Measurements from ENCODE around the gene ARHGAP32. TPM values are rescaled to one million over a fixed set of nuclear protein-coding genes. Genes with fewer than 3 reads are reported as not detected.

The ARHGAP32 gene
- total and polyA plus RNA-seq, 7 experiments from 2014 or later: 2.3 to 10.5 (median 4.9) TPM

GRCh38 chr11:129055196-129055595 lies 136.9 kb downstream of the ARHGAP32 start:
- no peak overlapping the region for H3K4me3 ChIP-seq (ENCODE audit: low read length)

GRCh38 chr11:129048911-129049310 lies 143.2 kb downstream of the ARHGAP32 start:
- Mint-ChIP-seq H3K4me3 (no peak overlapping the region), H3K36me3 (peaks cover 0 to 6% (median 4%) of the 10 kb centered on the region in 5 donors), H3K9me3 (peaks cover 0 to 6% (median 0%) of the 10 kb centered on the region in 11 donors), H3K27ac (no peak overlapping the region), H3K27me3 (peaks cover 0 to 5% (median 0%) of the 10 kb centered on the region in 5 donors), H3K4me1 (no peaks in the 10 kb centered on the region)
- intact Hi-C loops (cut with micrococcal nuclease): no loop called here
- POLR2A ChIA-PET: no interaction called here
- Histone ChIP-seq H3K36me3 (ENCODE audit: control insufficient read depth in 2 of 3, insufficient read depth in 3 of 3, low read length in 3 of 3) (no peaks in the 10 kb centered on the region), H3K27me3 (ENCODE audit: control insufficient read depth in 2 of 2, insufficient read depth in 2 of 2, low read length in 2 of 2) (no peaks in the 10 kb centered on the region), H3K4me1 (ENCODE audit: control insufficient read depth in 2 of 2, insufficient read depth in 2 of 2, low read length in 2 of 2) (no peaks in the 10 kb centered on the region), H3K4me3 (ENCODE audit: low read length) (no peak overlapping the region), H3K27ac (ENCODE audit: low read depth, low read length) (no peak overlapping the region), H3K9me3 (ENCODE audit: control insufficient read depth in 2 of 3, low read length in 3 of 3) (no peaks in the 10 kb centered on the region)
- no peak for DNase-seq
- no peak for ATAC-seq
- CTCF ChIA-PET: no interaction called here

More at GRCh38 chr11:129055196-129055595, 136.9 kb downstream of the ARHGAP32 start:
- H3K36me3 Mint-ChIP-seq: peaks cover 0 to 7% (median 4%) of the 10 kb centered on the region in 5 donors
- ChIA-PET POLR2A (no interaction called here), CTCF (no interaction called here)
- H3K9me3 Mint-ChIP-seq: peaks cover 0 to 6% (median 0%) of the 10 kb centered on the region in 11 donors
- DNase-seq: no peak
- intact Hi-C loops (cut with micrococcal nuclease): no loop called here
- H3K27me3 Mint-ChIP-seq: no peaks in the 10 kb centered on the region
- H3K4me3 Mint-ChIP-seq: no peak overlapping the region
- no peak for ATAC-seq
- no peak overlapping the region for H3K27ac ChIP-seq (ENCODE audit: low read depth, low read length)
- H3K36me3 ChIP-seq (ENCODE audit: control insufficient read depth in 2 of 3, insufficient read depth in 3 of 3, low read length in 3 of 3): no peaks in the 10 kb centered on the region
- H3K4me1 ChIP-seq (ENCODE audit: control insufficient read depth in 2 of 2, insufficient read depth in 2 of 2, low read length in 2 of 2): no peaks in the 10 kb centered on the region
- H3K9me3 ChIP-seq (ENCODE audit: control insufficient read depth in 2 of 3, low read length in 3 of 3): no peaks in the 10 kb centered on the region
- H3K4me1 Mint-ChIP-seq: peaks cover 0 to 5% (median 0%) of the 10 kb centered on the region in 7 donors
- no peak overlapping the region for H3K27ac Mint-ChIP-seq
- H3K27me3 ChIP-seq (ENCODE audit: control insufficient read depth in 2 of 2, insufficient read depth in 2 of 2, low read length in 2 of 2): no peaks in the 10 kb centered on the region

GRCh38 chr11:129045150-129045549 lies 147.0 kb downstream of the ARHGAP32 start:
- H3K27ac Mint-ChIP-seq: no peak overlapping the region
- H3K4me1 Mint-ChIP-seq: no peaks in the 10 kb centered on the region
- intact Hi-C loops (cut with micrococcal nuclease): no loop called here
- H3K9me3 ChIP-seq (ENCODE audit: control insufficient read depth in 2 of 3, low read length in 3 of 3): no peaks in the 10 kb centered on the region
- H3K36me3 ChIP-seq (ENCODE audit: control insufficient read depth in 2 of 3, insufficient read depth in 3 of 3, low read length in 3 of 3): no peaks in the 10 kb centered on the region
- H3K4me1 ChIP-seq (ENCODE audit: control insufficient read depth in 2 of 2, insufficient read depth in 2 of 2, low read length in 2 of 2): no peaks in the 10 kb centered on the region
- no peaks in the 10 kb centered on the region for H3K27me3 ChIP-seq (ENCODE audit: control insufficient read depth in 2 of 2, insufficient read depth in 2 of 2, low read length in 2 of 2)
- ChIA-PET CTCF (no interaction called here), POLR2A (no interaction called here)
- DNase-seq: no peak
- ATAC-seq: no peak
- H3K27me3 Mint-ChIP-seq: peaks cover 0 to 5% (median 0%) of the 10 kb centered on the region in 5 donors
- peaks cover 0 to 5% (median 0%) of the 10 kb centered on the region in 5 donors for H3K36me3 Mint-ChIP-seq
- peaks cover 0 to 3% (median 0%) of the 10 kb centered on the region in 11 donors for H3K9me3 Mint-ChIP-seq
- no peak overlapping the region for H3K4me3 ChIP-seq (ENCODE audit: low read length)
- no peak overlapping the region for H3K27ac ChIP-seq (ENCODE audit: low read depth, low read length)
- H3K4me3 Mint-ChIP-seq: no peak overlapping the region

- Mint-ChIP-seq H3K36me3 (peaks cover 0 to 15% (median 0%) of the 10 kb centered on the region in 5 donors), H3K4me3 (no peak overlapping the region), H3K9me3 (peaks cover 0 to 19% (median 0%) of the 10 kb centered on the region in 11 donors), H3K27ac (no peak overlapping the region), H3K4me1 (no peaks in the 10 kb centered on the region), H3K27me3 (peaks cover 0 to 5% (median 0%) of the 10 kb centered on the region in 5 donors)
- DNase-seq (no peak), ATAC-seq (no peak)
- H3K27me3 ChIP-seq (ENCODE audit: control insufficient read depth in 2 of 2, insufficient read depth in 2 of 2, low read length in 2 of 2): no peaks in the 10 kb centered on the region
- ChIA-PET POLR2A (no interaction called here), CTCF (no interaction called here)
- H3K36me3 ChIP-seq (ENCODE audit: control insufficient read depth in 2 of 3, insufficient read depth in 3 of 3, low read length in 3 of 3): no peaks in the 10 kb centered on the region
- no peak overlapping the region for H3K4me3 ChIP-seq (ENCODE audit: low read length)
- H3K9me3 ChIP-seq (ENCODE audit: control insufficient read depth in 2 of 3, low read length in 3 of 3): no peaks in the 10 kb centered on the region
- H3K4me1 ChIP-seq (ENCODE audit: control insufficient read depth in 2 of 2, insufficient read depth in 2 of 2, low read length in 2 of 2): no peaks in the 10 kb centered on the region
- intact Hi-C loops (cut with micrococcal nuclease): no loop called here
- H3K27ac ChIP-seq (ENCODE audit: low read depth, low read length): no peak overlapping the region
Measured at GRCh38 chr11:129042503-129042902, 149.6 kb downstream of the ARHGAP32 start.

DNA sequence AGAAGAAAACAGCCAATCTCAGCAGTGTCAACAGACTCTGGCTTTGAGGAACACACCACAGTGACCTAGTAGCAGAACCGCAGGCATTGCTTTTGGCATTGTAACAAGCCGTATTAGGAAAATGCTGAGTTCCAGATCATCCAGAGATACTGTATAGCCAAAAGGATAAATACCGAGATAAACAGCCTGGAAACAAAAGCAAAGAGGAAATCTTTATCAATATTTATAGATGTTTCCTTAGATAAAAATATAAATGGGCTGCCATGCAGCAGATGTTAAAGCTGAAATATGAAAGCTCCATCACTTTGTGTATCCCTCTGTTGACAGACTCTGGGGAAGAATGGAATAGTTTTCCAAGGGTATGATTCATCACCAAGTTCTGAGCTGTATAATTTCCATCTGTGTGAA lies 150.5 kb downstream of the ARHGAP32 start:
- H3K4me1 ChIP-seq (ENCODE audit: control insufficient read depth in 2 of 2, insufficient read depth in 2 of 2, low read length in 2 of 2): no peaks in the 10 kb centered on the region
- no peak overlapping the region for H3K4me3 ChIP-seq (ENCODE audit: low read length)
- no peaks in the 10 kb centered on the region for H3K36me3 ChIP-seq (ENCODE audit: control insufficient read depth in 2 of 3, insufficient read depth in 3 of 3, low read length in 3 of 3)
- H3K27ac ChIP-seq (ENCODE audit: low read depth, low read length): no peak overlapping the region
- Mint-ChIP-seq H3K9me3 (peaks cover 0 to 20% (median 0%) of the 10 kb centered on the region in 11 donors), H3K36me3 (peaks cover 0 to 15% (median 0%) of the 10 kb centered on the region in 5 donors), H3K27ac (no peak overlapping the region), H3K4me3 (no peak overlapping the region), H3K4me1 (no peaks in the 10 kb centered on the region), H3K27me3 (peaks cover 0 to 2% (median 0%) of the 10 kb centered on the region in 5 donors)
- H3K9me3 ChIP-seq (ENCODE audit: control insufficient read depth in 2 of 3, low read length in 3 of 3): no peaks in the 10 kb centered on the region
- ATAC-seq (no peak), DNase-seq (no peak)
- ChIA-PET CTCF (no interaction called here), POLR2A (no interaction called here)
- no peaks in the 10 kb centered on the region for H3K27me3 ChIP-seq (ENCODE audit: control insufficient read depth in 2 of 2, insufficient read depth in 2 of 2, low read length in 2 of 2)
- intact Hi-C loops (cut with micrococcal nuclease): no loop called here

DNA sequence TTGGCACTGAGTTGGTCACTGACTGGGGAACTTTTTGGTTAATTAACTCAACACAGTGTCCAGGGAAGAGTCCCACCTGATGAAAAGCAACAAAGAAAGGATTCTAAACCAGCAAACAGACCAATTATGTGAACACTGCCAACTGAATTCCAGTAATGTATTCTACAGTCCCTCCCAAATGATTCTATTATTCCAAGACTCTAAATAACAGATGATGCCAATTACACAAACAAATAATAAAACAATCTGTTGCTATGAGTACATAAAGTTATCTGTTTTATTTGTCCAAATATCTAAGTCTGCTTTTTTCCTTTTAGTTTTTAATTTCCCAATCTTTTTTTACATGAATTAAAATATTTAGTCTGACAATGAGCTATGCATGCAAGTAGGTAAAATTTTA lies 151.2 kb downstream of the ARHGAP32 start:
- ATAC-seq (no peak), DNase-seq (no peak)
- Mint-ChIP-seq H3K4me3 (no peak overlapping the region), H3K4me1 (no peaks in the 10 kb centered on the region), H3K36me3 (peaks cover 0 to 15% (median 0%) of the 10 kb centered on the region in 5 donors), H3K27me3 (peaks cover 0 to 2% (median 0%) of the 10 kb centered on the region in 5 donors), H3K9me3 (peaks cover 0 to 20% (median 0%) of the 10 kb centered on the region in 11 donors), H3K27ac (no peak overlapping the region)
- no peak overlapping the region for H3K4me3 ChIP-seq (ENCODE audit: low read length)
- no peaks in the 10 kb centered on the region for H3K36me3 ChIP-seq (ENCODE audit: control insufficient read depth in 2 of 3, insufficient read depth in 3 of 3, low read length in 3 of 3)
- no peaks in the 10 kb centered on the region for H3K27me3 ChIP-seq (ENCODE audit: control insufficient read depth in 2 of 2, insufficient read depth in 2 of 2, low read length in 2 of 2)
- POLR2A ChIA-PET: no interaction called here
- H3K9me3 ChIP-seq (ENCODE audit: control insufficient read depth in 2 of 3, low read length in 3 of 3): no peaks in the 10 kb centered on the region
- no peak overlapping the region for H3K27ac ChIP-seq (ENCODE audit: low read depth, low read length)
- intact Hi-C loops (cut with micrococcal nuclease): no loop called here
- CTCF ChIA-PET: no interaction called here
- H3K4me1 ChIP-seq (ENCODE audit: control insufficient read depth in 2 of 2, insufficient read depth in 2 of 2, low read length in 2 of 2): no peaks in the 10 kb centered on the region

DNA sequence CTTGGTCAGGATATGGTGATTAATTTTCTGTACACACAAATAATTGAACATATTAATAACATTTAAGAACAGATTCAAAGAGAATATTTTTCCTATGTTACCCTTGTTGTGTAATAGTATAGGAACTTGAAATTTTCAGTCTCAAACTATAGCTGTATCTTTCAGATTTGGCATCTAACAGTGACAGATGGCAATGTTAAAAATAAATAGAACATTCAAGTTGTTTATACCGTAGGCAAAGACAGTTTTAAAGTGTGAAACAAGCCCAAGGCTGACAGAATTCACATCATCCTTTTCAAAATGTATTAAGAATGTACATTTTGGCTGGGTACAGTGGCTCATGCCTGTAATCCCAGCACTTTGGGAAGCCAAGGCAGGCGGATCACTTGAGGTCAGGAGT lies 156.9 kb downstream of the ARHGAP32 start:
- peaks cover 0 to 35% (median 13%) of the 10 kb centered on the region in 5 donors for H3K36me3 Mint-ChIP-seq
- peaks cover 0 to 39% (median 4%) of the 10 kb centered on the region in 11 donors for H3K9me3 Mint-ChIP-seq
- intact Hi-C loops (cut with micrococcal nuclease): no loop called here
- no peak overlapping the region for H3K27ac ChIP-seq (ENCODE audit: low read depth, low read length)
- DNase-seq (no peak), ATAC-seq (no peak)
- ChIA-PET POLR2A (no interaction called here), CTCF (no interaction called here)
- H3K9me3 ChIP-seq (ENCODE audit: control insufficient read depth in 2 of 3, low read length in 3 of 3): no peaks in the 10 kb centered on the region
- peaks cover 0 to 1% (median 0%) of the 10 kb centered on the region in 7 donors for H3K4me1 Mint-ChIP-seq
- no peak overlapping the region for H3K27ac Mint-ChIP-seq
- no peaks in the 10 kb centered on the region for H3K4me1 ChIP-seq (ENCODE audit: control insufficient read depth in 2 of 2, insufficient read depth in 2 of 2, low read length in 2 of 2)
- H3K36me3 ChIP-seq (ENCODE audit: control insufficient read depth in 2 of 3, insufficient read depth in 3 of 3, low read length in 3 of 3): no peaks in the 10 kb centered on the region
- no peak overlapping the region for H3K4me3 Mint-ChIP-seq
- no peaks in the 10 kb centered on the region for H3K27me3 ChIP-seq (ENCODE audit: control insufficient read depth in 2 of 2, insufficient read depth in 2 of 2, low read length in 2 of 2)
- H3K27me3 Mint-ChIP-seq: peaks cover 0 to 2% (median 0%) of the 10 kb centered on the region in 5 donors
- H3K4me3 ChIP-seq (ENCODE audit: low read length): no peak overlapping the region
